Esophagus muscularis mucosa (tissue), 4 donors: ENCODE data around the gene ZMYND12. TPM values are rescaled to one million over a fixed set of nuclear protein-coding genes. Genes with fewer than 3 reads are reported as not detected.

ENCODE experiments used
- DNase-seq: peaks from one replicate; pipeline ENCODE4 v3.0.0-alpha.2; 2017; ENCODE audit errors: extremely low spot score
- H3K27ac ChIP-seq, 4 donors: fragments of 200-600 bp; sonication (generic); replicated peaks in 1 of 4; 1 replicate in 3 of 4; 2 replicates in 1 of 4; pipeline ENCODE4 v1.5.1; 2016 to 2019; ENCODE audit warnings: mild to moderate bottlenecking in 1 of 4
- H3K27me3 ChIP-seq, 4 donors: fragments of 200-600 bp; sonication (generic); one replicate each; pipeline versions ENCODE4 v1.5.1 to v1.6.0; 2016 to 2019
- H3K36me3 ChIP-seq, 4 donors: fragments of 200-600 bp; sonication (generic); one replicate each; pipeline ENCODE4 v1.5.1; 2016 to 2019
- H3K4me1 ChIP-seq, 4 donors: fragments of 200-600 bp; sonication (generic); one replicate each; pipeline ENCODE4 v1.5.1; 2016 to 2019
- H3K4me3 ChIP-seq, 4 donors: fragments of 200-600 bp; sonication (generic); 1 replicate in 2 of 4; 2 replicates in 2 of 4; pipeline ENCODE4 v1.5.1; 2016 to 2019; ENCODE audit warnings: mild to moderate bottlenecking in 4 of 4, moderate library complexity in 1 of 4
- H3K9me3 ChIP-seq, 4 donors: fragments of 200-600 bp; sonication (generic); 1 replicate in 3 of 4; 2 replicates in 1 of 4; pipeline ENCODE4 v1.5.1; 2016 to 2019
- CTCF ChIP-seq, 3 experiments: fragments of 200-600 bp in 2 of 3; fragments of 450-650 bp in 1 of 3; sonication (generic) in 2 of 3; IDR thresholded peaks; one replicate each; pipeline ENCODE4 v1.5.1; 2017 to 2019; ENCODE audit warnings: antibody characterized with exemption in 3 of 3, mild to moderate bottlenecking in 2 of 3, moderate library complexity in 1 of 3
- EP300 ChIP-seq: sonication (generic); formaldehyde crosslinking; IDR thresholded peaks from one replicate; pipeline ENCODE4 v1.6.1; 2017; ENCODE audit warnings: antibody characterized with exemption
- POLR2A ChIP-seq: fragments of 450-650 bp; IDR thresholded peaks from one replicate; pipeline ENCODE4 v1.6.1; 2017; ENCODE audit warnings: antibody characterized with exemption, moderate library complexity, mild to moderate bottlenecking, low read depth
- POLR2AphosphoS5 ChIP-seq, 2 donors: sonication (generic); formaldehyde crosslinking; IDR thresholded peaks; one replicate each; pipeline ENCODE4 v1.6.1; 2017; ENCODE audit warnings: antibody characterized with exemption in 2 of 2
- WGBS: methylation state at CpG from one replicate; pipeline ENCODE4 v1.1.5; 2018; 5-methylcytosine and 5-hydroxymethylcytosine counted together
- intact Hi-C: fragments of 100-400 bp; cut with DNase I; formaldehyde crosslinking; loops from one replicate; pipeline ENCODE4 v1.15.1; 2023
- total RNA-seq, 4 donors: library from RNA; depleted of rRNA; stranded (reverse); fragments of >200 nt; gene quantifications; one replicate each; pipeline versions ENCODE4 v1.1.0 to v1.2.1, GENCODE V29; 2016

ZMYND12 gene
- total RNA-seq, 4 donors from 2014 or later = 0.23 to 1.7 (median 0.78) TPM; not detected in 1

- 44% methylated on average over 9 of the region's 9 CpGs for WGBS
- intact Hi-C loops = no loop called here
- H3K36me3 ChIP-seq = no peaks in the 10 kb centered on the region
Measured at GRCh38 chr1:42422737-42423136, 33.1 kb downstream of the ZMYND12 start.

DNA sequence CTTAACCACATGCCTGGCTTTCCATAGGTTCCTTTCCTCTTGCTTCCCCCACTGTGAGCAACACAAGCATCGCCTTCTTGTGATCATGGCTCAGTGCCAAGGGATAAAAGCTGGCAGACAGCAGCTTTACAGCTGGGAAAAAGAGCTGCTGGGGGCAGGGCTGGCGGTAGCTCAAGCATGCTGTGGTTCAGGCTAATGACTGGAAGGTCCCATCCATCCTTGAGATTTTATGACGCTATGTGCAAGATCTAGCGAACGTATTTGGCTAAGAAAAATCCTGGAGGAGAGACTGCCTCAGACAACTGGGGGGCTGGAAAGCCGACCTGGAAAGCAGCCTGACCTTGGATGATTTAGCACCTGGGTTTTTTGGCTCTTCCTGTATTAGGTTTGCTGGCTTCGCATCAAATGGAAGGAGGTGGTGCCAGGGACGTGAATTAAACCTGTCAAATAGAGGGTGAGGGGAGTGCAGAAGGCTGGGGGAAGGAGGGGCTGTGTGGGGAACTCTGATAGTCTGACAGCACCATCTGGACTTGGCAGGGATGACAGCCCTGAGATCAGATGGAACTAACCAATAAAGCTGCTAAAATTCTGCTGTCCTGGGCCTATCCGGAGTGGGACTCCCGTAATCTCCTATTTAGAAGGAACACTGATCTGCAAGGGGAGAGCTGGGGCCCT is 34.8 kb downstream of the ZMYND12 start:
- H3K27me3 ChIP-seq = no peaks in the 10 kb centered on the region
- 5% methylated on average over 8 of the region's 10 CpGs for WGBS
- H3K9me3 ChIP-seq = no peaks in the 10 kb centered on the region
- DNase-seq = no peak
- intact Hi-C loops = no loop called here
- TF ChIP-seq POLR2AphosphoS5 (IDR thresholded peaks at IDR 0.05) (peak; percentile 29 to 67), CTCF (IDR thresholded peaks at IDR 0.05) (no peak)
- H3K36me3 ChIP-seq = no peaks in the 10 kb centered on the region
- H3K27ac ChIP-seq = peak overlapping the region in 3 of 4 donors; percentile 41 to 72 (median 69)
- H3K4me1 ChIP-seq = peaks cover 28 to 38% (median 32%) of the 10 kb centered on the region in 4 donors
- no peak overlapping the region for H3K4me3 ChIP-seq

More at GRCh38 chr1:42422737-42423136, 33.1 kb downstream of the ZMYND12 start:
- Histone ChIP-seq H3K27ac (peak overlapping the region in 1 of 4 donors; percentile 16), H3K4me1 (peaks cover 21 to 38% (median 32%) of the 10 kb centered on the region in 4 donors), H3K4me3 (no peak overlapping the region), H3K27me3 (no peaks in the 10 kb centered on the region), H3K9me3 (no peaks in the 10 kb centered on the region)
- no peak for TF ChIP-seq EP300
- DNase-seq = no peak

DNA sequence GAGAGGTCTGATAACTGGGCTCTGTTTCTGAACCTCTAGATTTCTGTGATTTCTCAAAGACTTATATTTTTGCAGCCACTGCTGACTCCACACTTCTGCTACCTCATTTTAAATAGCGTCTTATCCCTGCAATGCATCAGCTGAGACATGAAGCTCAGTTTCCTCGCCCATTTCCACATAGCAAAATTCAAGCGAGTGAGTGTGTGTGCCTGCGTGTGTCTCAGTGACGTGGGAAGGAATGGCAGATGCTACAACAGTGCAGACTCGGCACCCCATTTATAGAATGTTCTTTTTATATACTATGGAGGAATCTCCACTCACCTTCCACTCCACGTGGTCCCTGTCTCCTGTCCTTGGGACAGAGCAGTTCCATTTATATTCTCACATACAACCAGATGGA is 35.7 kb downstream of the ZMYND12 start:
- no peak for TF ChIP-seq EP300
- peak in 1 of 2 donors; percentile 48 for TF ChIP-seq POLR2AphosphoS5 (IDR thresholded peaks at IDR 0.05)
- intact Hi-C loops = no loop called here
- Histone ChIP-seq H3K9me3 (no peaks in the 10 kb centered on the region), H3K27ac (peak overlapping the region in 3 of 4 donors; percentile 41 to 72 (median 69)), H3K4me3 (no peak overlapping the region), H3K27me3 (no peaks in the 10 kb centered on the region), H3K4me1 (peaks cover 28 to 38% (median 32%) of the 10 kb centered on the region in 4 donors), H3K36me3 (no peaks in the 10 kb centered on the region)
- no peak for DNase-seq
- 49% methylated on average over 7 of the region's 7 CpGs for WGBS

- TF ChIP-seq POLR2AphosphoS5 (IDR thresholded peaks at IDR 0.05) (peak; percentile 57 to 73), CTCF (IDR thresholded peaks at IDR 0.05) (no peak), EP300 (no peak), POLR2A (no peak)
- intact Hi-C loops = no loop called here
- no peak for DNase-seq
- Histone ChIP-seq H3K9me3 (no peaks in the 10 kb centered on the region), H3K4me3 (no peak overlapping the region), H3K36me3 (no peaks in the 10 kb centered on the region), H3K4me1 (peaks cover 28 to 38% (median 32%) of the 10 kb centered on the region in 4 donors), H3K27me3 (no peaks in the 10 kb centered on the region), H3K27ac (peak overlapping the region; percentile 8 to 72 (median 55))
- 67% methylated on average over 5 of the region's 5 CpGs for WGBS
Measured at GRCh38 chr1:42419126-42419821, 36.5 kb downstream of the ZMYND12 start.

DNA sequence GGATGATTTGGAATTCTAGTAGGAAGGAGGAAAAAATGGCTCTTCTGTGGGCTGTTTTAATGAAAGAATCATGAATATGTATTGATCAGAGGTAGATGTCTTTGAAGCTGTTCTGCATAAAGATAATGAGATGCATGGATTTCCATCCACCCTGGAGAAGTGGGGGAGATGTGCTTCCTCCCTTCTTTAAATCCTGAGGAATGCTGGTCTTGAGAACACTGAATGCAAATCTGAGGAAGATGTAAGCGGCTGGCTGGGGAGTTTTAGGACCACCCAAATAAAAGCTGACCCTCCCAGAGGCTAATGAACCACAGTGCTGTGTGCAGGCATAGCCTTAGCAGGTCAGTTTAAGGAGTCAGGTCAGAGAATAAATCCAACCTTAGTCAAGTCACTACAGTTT is 37.3 kb downstream of the ZMYND12 start:
- 88% methylated on average over 1 of the region's 1 CpG for WGBS
- no peak for DNase-seq
- no peaks in the 10 kb centered on the region for H3K36me3 ChIP-seq
- H3K9me3 ChIP-seq = no peaks in the 10 kb centered on the region
- H3K27me3 ChIP-seq = no peaks in the 10 kb centered on the region
- H3K4me1 ChIP-seq = peaks cover 28 to 38% (median 32%) of the 10 kb centered on the region in 4 donors
- H3K4me3 ChIP-seq = no peak overlapping the region
- TF ChIP-seq EP300 = no peak
- TF ChIP-seq POLR2A = no peak
- TF ChIP-seq CTCF (IDR thresholded peaks at IDR 0.05) = no peak
- TF ChIP-seq POLR2AphosphoS5 (IDR thresholded peaks at IDR 0.05) = no peak
- no peak overlapping the region for H3K27ac ChIP-seq
- intact Hi-C loops = no loop called here
